Keratinocyte (primary cell): ENCODE data around the gene SH3BP5L. TPM values are rescaled to one million over a fixed set of nuclear protein-coding genes. Genes with fewer than 3 reads are reported as not detected.

Source experiments
- DNase-seq: peaks from one replicate; pipeline ENCODE4 v3.0.0-alpha.2; 2011; ENCODE audit warnings: low read depth, missing footprints, low spot score
- FAIRE-seq: peaks from 2 replicates; lab custom pipeline; 2011; peaks lifted over from hg19 to GRCh38; lab: Jason Lieb, UNC
- H2AFZ ChIP-seq: 2 replicates; pipeline ENCODE4 v1.6.0; 2012; ENCODE audit warnings: low read length, control low read depth, inconsistent platforms; ENCODE audit not compliant: control insufficient read depth
- H3K27ac ChIP-seq: 2 replicates; pipeline ENCODE4 v1.5.1; 2011; ENCODE audit warnings: low read length; ENCODE audit not compliant: control insufficient read depth, insufficient read depth
- H3K27me3 ChIP-seq: 3 replicates; pipeline ENCODE4 v1.6.0; 2011; ENCODE audit warnings: low read length; ENCODE audit not compliant: control insufficient read depth, insufficient read depth; ENCODE audit errors: extremely low read depth
- H3K36me3 ChIP-seq, 2 experiments: 2 replicates in 1 of 2; 3 replicates in 1 of 2; pipeline ENCODE4 v1.5.1; 2011; ENCODE audit warnings: low read length in 2 of 2, mild to moderate bottlenecking in 1 of 2; ENCODE audit not compliant: control insufficient read depth in 2 of 2, insufficient read depth in 2 of 2; ENCODE audit errors: extremely low read depth in 1 of 2
- H3K4me1 ChIP-seq: 3 replicates; pipeline ENCODE4 v1.5.1; 2011; ENCODE audit warnings: low read length; ENCODE audit not compliant: control insufficient read depth, insufficient read depth; ENCODE audit errors: extremely low read depth
- H3K4me2 ChIP-seq: 3 replicates; pipeline ENCODE4 v1.6.0; 2011; ENCODE audit warnings: low read depth, low read length; ENCODE audit not compliant: control insufficient read depth, insufficient read depth; ENCODE audit errors: extremely low read depth
- H3K4me3 ChIP-seq, 3 experiments: fragments of 200-600 bp in 1 of 3; sonication (generic) in 1 of 3; 2 replicates in 2 of 3; 3 replicates in 1 of 3; pipeline ENCODE4 v1.5.1; 2011 to 2016; ENCODE audit warnings: low read length in 3 of 3, mild to moderate bottlenecking in 3 of 3, control low read depth in 2 of 3, inconsistent platforms in 1 of 3, low read depth in 1 of 3, mixed read lengths in 1 of 3, mixed run types in 1 of 3, moderate library complexity in 1 of 3; ENCODE audit not compliant: control insufficient read depth in 2 of 3, insufficient read depth in 2 of 3; ENCODE audit errors: extremely low read depth in 1 of 3
- H3K79me2 ChIP-seq: 2 replicates; pipeline ENCODE4 v1.6.0; 2012; ENCODE audit warnings: low read length; ENCODE audit not compliant: control insufficient read depth, insufficient read depth
- H3K9ac ChIP-seq: 3 replicates; pipeline ENCODE4 v1.6.0; 2011; ENCODE audit warnings: low read length; ENCODE audit not compliant: control insufficient read depth, insufficient read depth; ENCODE audit errors: extremely low read depth
- H3K9me1 ChIP-seq: 3 replicates; pipeline ENCODE4 v1.6.0; 2011; ENCODE audit warnings: low read length; ENCODE audit not compliant: control insufficient read depth, insufficient read depth; ENCODE audit errors: extremely low read depth
- H3K9me3 ChIP-seq: 2 replicates; pipeline ENCODE4 v1.5.1; 2012; ENCODE audit warnings: low read depth, low read length; ENCODE audit not compliant: control insufficient read depth
- H4K20me1 ChIP-seq: 3 replicates; pipeline ENCODE4 v1.6.0; 2011; ENCODE audit warnings: low read length; ENCODE audit not compliant: control insufficient read depth, insufficient read depth; ENCODE audit errors: extremely low read depth
- EZH2 ChIP-seq: IDR thresholded peaks from one replicate; pipeline ENCODE4 v1.6.1; 2012; ENCODE audit warnings: inconsistent platforms, mild to moderate bottlenecking, low read length, moderate library complexity
- dilution Hi-C: fragments of 300-500 bp; cut with MboI; formaldehyde crosslinking; loops from one replicate; pipeline ENCODE4 v1.7.0; 2020; ENCODE audit warnings: low sequenced_read_pairs; ENCODE audit not compliant: extremely low pct_ligation_motif_present
- polyA plus RNA-seq, 5 experiments: library from polyadenylated mRNA; depleted of rRNA in 3 of 5; stranded (reverse) in 3 of 5; stranded (forward) in 1 of 5; unstranded in 1 of 5; fragments of >200 nt; gene quantifications; 1 replicate in 1 of 5; 2 replicates in 3 of 5; 3 replicates in 1 of 5; pipeline versions ENCODE4 v1.2.1 to v1.2.3, GENCODE V29; 2011 to 2012; ENCODE audit warnings: missing spikeins in 2 of 5, low read depth in 1 of 5, low replicate concordance in 1 of 5
- TF ChIP-seq, protein P1 (sequence below), 3 experiments: IDR thresholded peaks in 1 of 3; conservative IDR thresholded peaks in 1 of 3; optimal IDR thresholded peaks in 1 of 3; 2 replicates in 2 of 3; 3 replicates in 1 of 3; pipeline versions ENCODE3 to v1.5.1; 2011; ENCODE audit warnings: low read length in 3 of 3, mild to moderate bottlenecking in 3 of 3, moderate library complexity in 2 of 3, control low read depth in 1 of 3, inconsistent platforms in 1 of 3; ENCODE audit not compliant: insufficient read depth in 2 of 3; ENCODE audit errors: extremely low read depth in 1 of 3

Gene SH3BP5L
- polyA plus RNA-seq, 1 donor (not counting 4 experiments of a cell fraction or from before 2014, with no cell fraction given), result 13.2 TPM

DNA sequence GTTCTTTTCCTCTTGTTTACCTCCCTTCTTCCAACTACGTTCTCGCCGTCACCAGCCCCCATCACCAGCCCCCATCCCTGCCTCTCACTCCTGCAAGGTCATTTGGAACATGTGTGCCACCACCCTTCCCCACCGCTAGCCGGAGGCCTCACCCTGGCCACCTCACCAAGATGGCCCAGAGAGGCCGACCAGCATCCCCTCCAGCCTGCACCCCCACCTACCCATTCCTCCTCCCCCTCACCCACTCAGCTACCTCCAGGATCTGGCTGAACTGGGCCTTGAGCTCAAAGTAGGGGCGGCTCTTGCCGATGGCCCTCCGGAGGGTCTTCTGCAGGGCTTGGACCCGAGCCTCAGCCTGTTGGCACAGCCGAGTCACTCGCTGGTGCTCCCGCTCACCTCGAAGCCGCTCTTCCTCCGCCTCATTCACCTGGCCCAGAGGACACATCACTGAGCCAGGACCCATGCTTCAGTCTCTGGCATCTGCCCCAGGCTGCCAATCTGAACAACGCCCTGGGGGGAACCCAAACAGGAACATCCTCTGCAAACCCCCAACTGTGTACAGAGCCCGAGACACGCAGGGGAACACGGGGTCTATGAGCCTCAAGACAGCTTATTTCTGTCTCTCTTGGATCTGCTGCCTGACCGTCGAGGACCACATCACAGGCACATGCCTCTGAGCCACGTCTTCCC lies 12.8 kb downstream of the SH3BP5L start:
- peaks cover 12% of the 10 kb centered on the region for H3K4me1 ChIP-seq
- H3K79me2 ChIP-seq, result peaks cover 2% of the 10 kb centered on the region
- dilution Hi-C loops, result no loop called here
- peaks cover 20 to 33% of the 10 kb centered on the region in 2 experiments for H3K36me3 ChIP-seq
- no peak overlapping the region for H3K27ac ChIP-seq
- H3K4me3 ChIP-seq, result no peak overlapping the region
- DNase-seq, result no peak
- no peak for TF ChIP-seq EZH2
- TF ChIP-seq, protein P1, sequence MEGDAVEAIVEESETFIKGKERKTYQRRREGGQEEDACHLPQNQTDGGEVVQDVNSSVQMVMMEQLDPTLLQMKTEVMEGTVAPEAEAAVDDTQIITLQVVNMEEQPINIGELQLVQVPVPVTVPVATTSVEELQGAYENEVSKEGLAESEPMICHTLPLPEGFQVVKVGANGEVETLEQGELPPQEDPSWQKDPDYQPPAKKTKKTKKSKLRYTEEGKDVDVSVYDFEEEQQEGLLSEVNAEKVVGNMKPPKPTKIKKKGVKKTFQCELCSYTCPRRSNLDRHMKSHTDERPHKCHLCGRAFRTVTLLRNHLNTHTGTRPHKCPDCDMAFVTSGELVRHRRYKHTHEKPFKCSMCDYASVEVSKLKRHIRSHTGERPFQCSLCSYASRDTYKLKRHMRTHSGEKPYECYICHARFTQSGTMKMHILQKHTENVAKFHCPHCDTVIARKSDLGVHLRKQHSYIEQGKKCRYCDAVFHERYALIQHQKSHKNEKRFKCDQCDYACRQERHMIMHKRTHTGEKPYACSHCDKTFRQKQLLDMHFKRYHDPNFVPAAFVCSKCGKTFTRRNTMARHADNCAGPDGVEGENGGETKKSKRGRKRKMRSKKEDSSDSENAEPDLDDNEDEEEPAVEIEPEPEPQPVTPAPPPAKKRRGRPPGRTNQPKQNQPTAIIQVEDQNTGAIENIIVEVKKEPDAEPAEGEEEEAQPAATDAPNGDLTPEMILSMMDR (optimal IDR thresholded peaks at IDR 0.05 in 1 of 3, IDR thresholded peaks at IDR 0.05 in 1 of 3, conservative IDR thresholded peaks at IDR 0.05 in 1 of 3; ENCODE audit: extremely low read depth in 1 of 3, insufficient read depth in 2 of 3, low read length in 3 of 3), result no peak
- H4K20me1 ChIP-seq, result no peaks in the 10 kb centered on the region
- no peak overlapping the region for H3K9ac ChIP-seq
- H3K9me1 ChIP-seq, result no peaks in the 10 kb centered on the region
- no peaks in the 10 kb centered on the region for H3K9me3 ChIP-seq
- H3K27me3 ChIP-seq, result no peaks in the 10 kb centered on the region
- FAIRE-seq, result no peak
- H2AFZ ChIP-seq, result no peak overlapping the region
- H3K4me2 ChIP-seq, result no peak overlapping the region

DNA sequence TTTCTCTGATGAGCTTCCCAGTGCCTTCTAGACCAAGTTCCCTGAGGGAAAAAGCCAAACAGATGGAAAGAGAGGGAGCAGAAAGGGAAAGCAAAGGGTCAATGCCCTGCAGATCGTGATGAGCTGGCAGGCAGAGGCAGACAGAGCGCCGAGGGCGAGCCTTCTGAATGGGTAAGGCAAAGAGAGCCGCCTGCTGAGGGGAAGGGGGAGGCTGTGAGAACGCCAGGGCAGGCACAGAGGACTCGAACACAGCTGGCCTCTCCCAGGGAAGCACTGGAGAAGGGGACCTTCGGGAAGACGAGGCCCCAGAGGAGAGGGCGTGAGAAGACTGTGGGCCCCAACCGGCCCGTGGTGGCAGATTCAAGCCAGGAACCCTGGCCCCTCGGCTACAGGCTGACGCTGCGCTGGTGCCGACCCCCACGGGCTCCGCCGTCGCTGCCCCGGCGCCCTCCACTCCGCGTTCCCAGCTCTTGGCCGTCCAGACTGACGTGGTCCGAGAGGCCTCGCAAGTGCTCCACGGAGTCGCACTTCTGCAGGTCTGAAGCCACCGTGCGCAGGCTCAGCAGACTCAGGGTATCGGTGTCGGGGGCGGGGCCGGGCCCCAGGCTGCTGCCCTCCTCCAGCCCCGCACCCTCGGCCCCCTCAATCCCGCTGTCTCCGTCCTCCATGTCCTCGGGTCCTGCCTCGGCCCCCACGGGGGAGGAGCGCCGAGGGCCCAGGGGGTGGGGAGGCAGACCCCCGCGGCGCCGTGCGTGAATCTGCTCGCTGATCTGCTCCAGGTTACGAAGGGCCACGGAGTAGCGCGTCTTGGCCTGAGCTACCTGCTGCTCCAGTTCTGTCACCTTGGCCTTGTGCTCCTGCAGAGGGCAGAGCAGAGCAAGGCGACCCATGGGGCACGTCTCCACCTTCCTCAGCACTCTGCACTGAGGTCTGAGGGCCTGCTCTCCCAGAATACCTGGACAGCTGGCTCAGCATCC lies 13.9 kb downstream of the SH3BP5L start:
- peaks cover 18 to 30% of the 10 kb centered on the region in 2 experiments for H3K36me3 ChIP-seq
- H3K79me2 ChIP-seq, result no peaks in the 10 kb centered on the region
- no peak overlapping the region for H3K4me2 ChIP-seq
- DNase-seq, result no peak
- peaks cover 12% of the 10 kb centered on the region for H3K4me1 ChIP-seq
- no peak overlapping the region for H3K4me3 ChIP-seq
- no peak overlapping the region for H3K9ac ChIP-seq
- H4K20me1 ChIP-seq, result no peaks in the 10 kb centered on the region
- dilution Hi-C loops, result no loop called here
- no peak for FAIRE-seq
- H3K27me3 ChIP-seq, result no peaks in the 10 kb centered on the region
- no peaks in the 10 kb centered on the region for H3K9me3 ChIP-seq
- no peak for TF ChIP-seq EZH2
- TF ChIP-seq, protein P1 (optimal IDR thresholded peaks at IDR 0.05 in 1 of 3, IDR thresholded peaks at IDR 0.05 in 1 of 3, conservative IDR thresholded peaks at IDR 0.05 in 1 of 3; ENCODE audit: extremely low read depth in 1 of 3, insufficient read depth in 2 of 3, low read length in 3 of 3), result peak in 2 of 3 experiments; percentile 17 to 38
- no peak overlapping the region for H2AFZ ChIP-seq
- H3K27ac ChIP-seq, result no peak overlapping the region
- no peaks in the 10 kb centered on the region for H3K9me1 ChIP-seq
